SKM-1 treated with dmso at 0.1 percent for 144 hours (cell line): ENCODE data around the gene KCNH2.
"Not testable (repeated sequence)": the region's sequence is repeated elsewhere in the genome, so short reads cannot be mapped to it uniquely, and the experiment has no call there.

Experiments
- DNase-seq: peaks from one replicate; lab custom pipeline; 2025; ENCODE audit not compliant: unreplicated experiment; lab: John Stamatoyannopoulos, UW

KCNH2 gene

DNA sequence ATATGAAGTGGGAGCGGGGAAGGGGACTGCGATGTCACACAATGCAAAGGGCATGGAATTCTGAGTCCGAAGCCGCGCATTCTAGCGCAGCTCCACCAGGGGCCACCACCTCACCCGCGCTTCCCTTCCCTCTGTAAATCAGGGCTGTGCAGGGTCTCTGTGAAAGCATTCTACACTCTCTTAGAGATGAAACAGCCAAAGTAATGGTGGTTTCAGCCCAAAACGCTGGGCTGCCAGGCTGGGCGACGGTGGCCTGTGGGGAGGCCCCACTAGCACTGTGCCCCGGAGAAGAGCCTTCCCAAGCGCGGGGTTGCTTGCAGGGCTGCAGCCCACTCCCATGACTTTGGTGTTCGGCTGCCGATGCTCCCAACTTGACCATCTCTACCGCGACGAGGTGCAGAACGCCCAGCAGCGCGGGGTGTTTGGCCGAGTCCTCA, 34.8 kb upstream of the KCNH2 start:
- DNase-seq, result no peak

DNA sequence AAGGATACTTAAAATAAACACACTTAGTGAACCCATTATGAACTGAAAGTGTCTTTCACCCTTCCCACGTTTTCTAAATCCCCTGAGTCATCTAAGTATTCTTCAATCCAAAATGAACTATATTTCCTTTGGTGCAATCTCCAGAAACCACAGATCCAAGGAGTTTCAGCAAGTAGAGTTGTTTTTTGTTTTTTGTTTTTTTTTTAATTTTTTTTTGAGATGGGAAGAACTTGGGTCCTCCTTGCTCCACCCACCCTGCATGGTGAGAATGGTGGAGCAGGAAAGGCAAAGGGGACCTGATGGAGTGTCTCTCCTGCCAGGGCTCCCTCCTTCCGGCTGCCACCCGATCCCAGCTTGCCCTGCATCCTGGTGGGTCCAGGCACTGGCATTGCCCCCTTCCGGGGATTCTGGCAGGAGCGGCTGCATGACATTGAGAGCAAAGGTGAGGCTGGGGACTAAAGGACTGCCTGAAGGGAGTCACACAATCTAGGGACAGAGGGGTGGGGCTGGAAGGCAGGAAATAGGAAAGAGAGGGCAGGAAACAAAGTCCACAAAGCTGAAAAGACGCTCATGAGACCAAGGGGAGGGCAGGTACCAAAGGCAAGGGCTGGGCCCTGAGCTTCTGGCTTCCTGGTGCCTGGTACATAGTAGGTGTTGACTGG, 34.0 kb upstream of the KCNH2 start:
- no peak for DNase-seq

DNA sequence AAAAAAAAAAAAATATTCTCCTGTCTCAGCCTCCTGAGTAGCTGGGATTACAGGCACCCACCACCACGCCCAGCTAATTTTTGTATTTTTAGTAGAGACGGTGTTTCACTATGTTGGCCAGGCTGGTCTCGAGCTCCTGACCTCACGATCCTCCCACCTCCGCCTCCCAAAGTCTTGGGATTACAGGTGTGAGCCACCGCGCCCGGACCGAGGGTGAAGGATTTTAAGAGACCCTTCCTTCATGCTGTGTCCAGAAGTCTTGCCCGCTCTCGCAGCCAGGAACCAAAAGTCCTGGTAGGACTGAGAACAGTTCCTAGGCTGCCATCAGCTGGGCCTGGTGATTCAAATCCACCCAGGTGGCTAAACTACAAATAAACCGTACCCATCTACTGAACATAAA, 33.5 kb upstream of the KCNH2 start:
- not testable (repeated sequence) for DNase-seq

DNA sequence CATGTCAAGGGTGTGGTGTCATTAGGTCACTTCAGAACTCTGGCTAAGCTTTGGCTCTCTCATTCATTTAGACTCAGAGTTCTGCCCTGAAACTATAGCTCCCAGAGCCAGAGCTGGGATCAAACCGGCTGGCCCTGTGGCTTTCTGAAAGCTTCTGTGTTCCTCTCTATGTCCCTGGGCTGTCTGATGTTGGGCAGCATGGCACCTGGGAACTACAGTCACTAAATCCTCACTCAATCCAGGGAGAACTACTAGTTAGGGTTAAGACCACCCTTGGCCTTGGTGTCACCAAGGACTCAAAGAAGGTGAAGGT, 32.9 kb upstream of the KCNH2 start:
- no peak for DNase-seq

DNA sequence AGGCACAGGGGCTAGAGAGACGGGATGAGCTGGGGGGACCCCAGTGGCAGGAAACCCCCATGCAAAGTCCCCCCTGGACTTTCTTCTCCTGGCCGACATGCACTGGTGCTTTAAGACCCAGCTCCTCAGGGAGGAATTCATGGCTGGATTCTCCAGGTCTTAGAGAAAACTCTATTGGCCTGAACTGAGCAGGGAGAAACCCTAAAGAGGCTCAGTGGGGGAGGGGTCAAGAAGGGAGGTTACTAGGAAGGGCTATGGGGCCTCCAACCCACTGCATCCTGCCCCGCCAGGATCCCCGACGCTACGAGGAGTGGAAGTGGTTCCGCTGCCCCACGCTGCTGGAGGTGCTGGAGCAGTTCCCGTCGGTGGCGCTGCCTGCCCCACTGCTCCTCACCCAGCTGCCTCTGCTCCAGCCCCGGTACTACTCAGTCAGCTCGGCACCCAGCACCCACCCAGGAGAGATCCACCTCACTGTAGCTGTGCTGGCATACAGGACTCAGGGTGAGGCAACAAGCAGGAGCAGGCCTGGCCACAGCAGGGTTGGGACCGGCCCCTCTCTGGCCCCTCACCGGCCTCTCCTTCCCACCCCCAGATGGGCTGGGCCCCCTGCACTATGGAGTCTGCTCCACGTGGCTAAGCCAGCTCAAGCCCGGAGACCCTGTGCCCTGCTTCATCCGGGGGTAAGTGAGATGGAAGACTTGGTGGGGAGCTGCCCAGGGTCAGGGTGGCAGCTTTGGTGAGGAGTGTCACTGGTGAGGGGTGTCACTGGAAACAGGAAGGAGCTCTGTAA, 32.4 kb upstream of the KCNH2 start:
- DNase-seq, result no peak

- DNase-seq, result no peak
These were observed 31.9 kb upstream of the KCNH2 start for GRCh38 chr7:151010037-151010306.

- no peak for DNase-seq
These were observed 31.4 kb upstream of the KCNH2 start for GRCh38 chr7:151009327-151010036.

- no peak for DNase-seq
These were observed 30.6 kb upstream of the KCNH2 start for GRCh38 chr7:151008511-151009323.

DNA sequence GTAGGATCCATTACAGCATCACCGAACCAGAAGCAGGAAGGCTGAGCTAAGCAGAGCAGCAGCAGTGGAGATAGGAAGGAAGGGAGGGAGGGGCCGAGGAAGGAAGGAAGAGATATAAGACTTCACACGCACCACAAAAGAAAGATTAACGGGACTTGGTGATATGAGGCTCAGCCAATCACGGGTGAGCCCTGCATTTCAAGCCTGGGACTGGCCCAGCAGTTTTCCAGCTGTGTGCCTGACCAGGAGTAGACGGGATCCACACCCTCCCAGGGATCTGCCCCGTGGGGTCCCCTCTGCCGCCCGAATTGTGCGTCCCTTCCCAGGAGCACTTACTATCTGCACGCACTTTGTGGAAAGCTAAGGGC, 30.0 kb upstream of the KCNH2 start:
- no peak for DNase-seq

DNA sequence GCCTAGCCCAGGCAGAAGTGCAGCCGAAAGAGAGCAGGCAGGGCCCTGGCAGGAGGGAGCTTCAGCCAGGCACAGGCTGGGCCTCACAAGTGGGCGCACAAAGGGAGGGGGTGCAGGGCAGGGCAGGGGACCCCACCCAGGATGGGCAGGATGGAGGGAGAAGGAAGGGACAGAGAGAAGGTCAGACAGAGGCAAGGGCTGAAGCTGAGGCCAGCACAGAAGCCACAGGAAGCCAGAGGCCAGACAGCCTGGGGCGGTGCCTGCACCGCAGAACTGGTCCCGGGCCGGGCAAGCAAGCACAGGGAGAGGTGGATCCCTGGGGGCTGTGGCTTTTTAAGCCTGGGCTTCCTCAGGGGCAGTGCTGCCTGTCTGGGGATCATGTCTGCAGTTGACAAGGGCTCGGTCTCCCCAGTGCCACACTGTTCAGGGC, 29.4 kb upstream of the KCNH2 start:
- no peak for DNase-seq

DNA sequence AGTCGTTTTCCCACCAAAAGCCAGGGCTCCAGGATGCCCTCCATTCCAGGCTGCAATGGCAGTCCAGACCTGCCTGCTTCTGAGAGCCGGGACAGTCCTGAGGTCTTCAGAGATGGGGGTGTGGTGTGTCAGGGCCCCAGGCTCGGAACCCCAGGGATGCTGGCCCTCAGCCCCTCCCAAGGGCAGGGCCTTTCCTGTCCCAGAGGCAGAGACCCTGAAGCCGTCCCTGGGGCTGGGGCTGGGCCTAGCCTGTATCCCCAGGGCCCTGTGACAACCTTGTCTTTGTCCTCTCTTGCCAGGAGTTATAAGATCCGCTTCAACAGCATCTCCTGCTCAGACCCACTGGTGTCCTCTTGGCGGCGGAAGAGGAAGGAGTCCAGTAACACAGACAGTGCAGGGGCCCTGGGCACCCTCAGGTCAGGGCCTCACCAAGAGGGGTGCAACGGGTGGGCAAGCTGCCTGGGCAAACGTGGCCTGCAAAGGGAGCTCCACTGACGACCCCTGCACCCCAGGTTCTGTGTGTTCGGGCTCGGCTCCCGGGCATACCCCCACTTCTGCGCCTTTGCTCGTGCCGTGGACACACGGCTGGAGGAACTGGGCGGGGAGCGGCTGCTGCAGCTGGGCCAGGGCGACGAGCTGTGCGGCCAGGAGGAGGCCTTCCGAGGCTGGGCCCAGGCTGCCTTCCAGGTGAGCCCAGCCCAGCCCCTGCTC, 28.6 kb upstream of the KCNH2 start:
- no peak for DNase-seq

GRCh38 chr7:151005566-151005965, 27.4 kb upstream of the KCNH2 start:
- DNase-seq, result no peak

- DNase-seq, result no peak
These were observed 25.5 kb upstream of the KCNH2 start for GRCh38 chr7:151003572-151003971.

GRCh38 chr7:151001546-151001945, 23.4 kb upstream of the KCNH2 start:
- no peak for DNase-seq

GRCh38 chr7:151000897-151001495, 22.9 kb upstream of the KCNH2 start:
- DNase-seq, result no peak

GRCh38 chr7:150999497-151000230, 21.5 kb upstream of the KCNH2 start:
- DNase-seq, result no peak

- DNase-seq, result no peak
These were observed 20.9 kb upstream of the KCNH2 start for GRCh38 chr7:150999001-150999400.

- DNase-seq, result no peak
These were observed 20.2 kb upstream of the KCNH2 start for GRCh38 chr7:150998341-150998740.

DNA sequence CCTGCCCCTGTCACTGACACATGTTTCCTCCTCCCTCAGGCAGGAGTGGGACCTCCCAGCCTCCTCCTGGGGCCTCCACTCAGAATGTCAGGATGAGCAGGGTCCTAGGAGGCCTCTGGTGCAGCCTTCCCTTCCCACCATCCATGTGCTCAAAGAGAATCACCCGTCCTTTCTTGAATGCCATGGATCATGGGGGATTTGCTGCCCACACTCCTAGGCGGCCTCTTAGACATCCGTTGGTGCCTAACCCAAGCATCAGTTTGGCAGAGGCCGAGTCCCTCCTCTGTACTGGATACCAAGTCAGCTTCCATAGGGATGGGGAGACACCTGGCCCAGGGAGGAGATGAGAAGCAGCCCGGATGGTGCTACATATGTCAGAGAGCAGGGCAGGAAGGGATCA, 19.7 kb upstream of the KCNH2 start:
- no peak for DNase-seq

GRCh38 chr7:150997075-150997511, 19.0 kb upstream of the KCNH2 start:
- DNase-seq, result no peak
